ENCODE measurements around the gene SKA2.
"Not testable (repeated sequence)": the region's sequence is repeated elsewhere in the genome, so short reads cannot be mapped to it uniquely, and the experiment has no call there.

The SKA2 gene

DNA sequence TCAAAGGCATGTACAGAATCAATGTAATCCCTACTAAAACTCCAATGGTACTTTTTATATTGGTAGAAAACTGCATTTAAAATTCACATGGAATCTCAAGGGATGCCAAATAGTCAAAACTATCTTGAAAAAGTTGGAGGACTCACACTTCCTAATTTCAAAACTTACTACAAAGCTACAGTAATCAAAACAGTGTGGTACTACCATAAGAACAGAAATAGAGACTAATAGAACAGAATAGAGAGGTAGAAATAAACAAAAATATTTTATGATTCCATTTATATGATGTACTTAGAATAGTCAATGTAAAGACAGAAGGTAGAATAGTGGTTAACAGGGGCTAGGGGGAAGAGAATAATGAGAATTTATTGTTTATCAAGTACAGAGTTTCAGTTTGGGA lies 57.1 kb downstream of the SKA2 start:
- DNase-seq (ENCODE audit: low read depth, low spot score): no peak

DNA sequence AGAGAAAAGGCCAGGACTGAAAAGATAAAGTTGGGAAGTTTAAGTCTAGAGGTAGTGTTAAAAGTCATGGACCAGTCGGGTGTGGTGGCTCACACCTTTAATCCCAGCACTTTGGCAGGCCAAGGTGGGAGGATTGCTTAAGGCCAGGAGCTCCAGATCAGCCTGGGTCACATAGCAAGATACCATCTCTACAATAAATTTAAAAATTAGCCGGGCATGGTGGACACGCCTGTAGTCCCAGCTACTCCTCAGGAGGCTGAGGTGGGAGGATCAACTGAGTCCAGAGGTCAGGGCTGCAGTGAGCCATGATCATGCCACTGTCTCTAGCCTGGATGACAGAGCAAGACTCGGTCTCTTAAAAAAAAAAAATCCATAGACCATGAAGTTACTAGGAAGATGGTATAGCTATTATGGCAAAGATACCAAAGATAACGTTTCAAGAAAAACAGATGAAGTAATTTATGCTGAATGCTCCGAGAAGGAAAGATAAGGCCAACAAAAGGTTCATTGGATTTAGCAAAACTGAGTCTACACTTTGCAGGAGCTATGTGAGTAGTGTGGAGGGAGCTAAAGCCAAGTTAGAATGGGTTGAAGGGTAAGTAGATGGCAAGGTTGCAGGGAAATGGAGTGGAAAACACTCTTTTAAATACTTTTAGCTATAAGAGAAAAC lies 60.0 kb downstream of the SKA2 start:
- no peak for DNase-seq (ENCODE audit: low read depth, low spot score)

DNA sequence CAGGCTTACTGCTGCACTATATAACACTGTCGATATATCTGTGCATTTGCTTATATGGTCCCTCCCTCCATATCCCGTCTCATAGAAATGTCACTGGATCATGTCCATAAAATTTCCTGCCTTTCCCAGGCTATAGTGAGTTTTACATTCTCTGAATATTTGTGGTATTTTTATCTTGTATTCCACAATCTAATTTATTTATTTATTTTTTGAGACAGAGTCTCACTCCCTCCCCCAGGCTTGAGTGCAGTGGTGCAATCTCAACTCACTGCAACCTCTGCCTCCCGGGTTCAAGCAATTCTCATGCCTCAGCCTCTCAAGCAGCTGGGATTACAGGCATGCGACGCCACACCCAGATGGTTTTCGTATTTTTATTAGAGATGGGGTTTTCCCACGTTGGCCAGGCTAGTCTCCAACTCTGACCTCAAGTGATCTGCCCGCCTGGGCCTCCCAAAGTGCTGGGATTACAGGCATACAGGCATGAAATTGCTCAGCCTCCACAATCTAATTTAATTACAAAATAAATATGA lies 61.2 kb downstream of the SKA2 start:
- no peak for DNase-seq (ENCODE audit: low read depth, low spot score)

DNA sequence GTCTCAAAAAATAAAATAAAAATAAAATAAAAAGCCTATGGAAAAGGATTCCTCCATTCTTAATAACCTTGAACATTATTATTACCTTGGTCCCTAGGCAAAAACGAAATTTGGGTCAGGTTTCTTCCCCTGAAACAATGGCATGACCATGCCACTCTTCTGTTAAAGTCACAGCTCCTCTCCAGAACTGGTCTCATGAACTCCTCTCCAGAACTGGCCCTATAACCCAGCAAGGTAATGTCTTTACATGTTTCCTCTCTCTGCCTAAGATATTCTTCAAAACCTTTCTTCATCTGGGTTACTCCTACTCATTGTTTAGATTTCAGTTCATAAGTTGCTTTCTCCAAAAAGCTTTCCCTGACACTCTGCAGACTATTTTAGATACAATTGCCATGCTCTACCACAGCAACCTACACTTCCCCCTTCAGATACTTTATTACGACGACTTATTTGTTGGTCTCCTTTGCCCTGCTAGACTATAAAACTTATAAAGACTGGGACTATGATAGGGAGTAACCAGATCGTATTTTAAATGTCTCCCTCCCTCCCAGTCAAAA lies 61.8 kb downstream of the SKA2 start:
- DNase-seq (ENCODE audit: low read depth, low spot score): no peak

DNA sequence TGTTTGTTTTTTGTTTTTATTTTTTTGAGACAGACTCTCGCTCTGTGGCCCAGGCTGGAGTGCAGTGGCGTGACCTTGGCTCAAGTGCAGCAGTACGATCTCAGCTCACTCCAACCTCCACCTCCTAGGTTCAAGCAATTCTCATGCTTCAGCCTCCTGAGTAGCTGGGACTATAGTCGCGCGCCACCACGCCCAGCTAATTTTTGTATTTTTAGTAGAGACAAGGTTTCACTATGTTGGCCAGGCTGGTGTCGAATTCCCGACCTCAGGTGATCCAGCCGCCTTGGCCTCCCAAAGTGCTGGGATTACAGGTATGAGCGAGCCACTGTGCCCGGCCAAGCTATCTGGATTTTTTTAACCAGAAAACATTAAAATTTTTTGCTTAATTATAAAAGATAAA lies 64.4 kb downstream of the SKA2 start:
- DNase-seq (ENCODE audit: low read depth, low spot score): not testable (repeated sequence)

DNA sequence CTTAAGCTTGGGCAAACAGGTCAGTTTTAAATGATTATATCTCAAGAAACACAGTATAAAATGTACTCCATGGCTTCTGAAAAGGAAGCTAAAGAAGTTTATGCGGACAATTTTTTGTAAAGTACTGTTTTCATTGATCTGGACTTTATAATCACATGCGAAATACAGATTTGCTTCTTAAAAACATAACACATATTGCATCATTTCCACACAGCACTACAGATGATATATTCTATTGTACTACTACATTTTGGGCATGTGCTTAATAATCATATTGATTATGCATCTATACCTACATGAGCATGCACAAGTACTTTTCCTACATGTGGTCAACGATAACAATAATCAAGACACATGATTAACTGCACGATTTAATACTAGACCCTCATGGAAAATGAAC lies 70.8 kb downstream of the SKA2 start:
- DNase-seq (ENCODE audit: low read depth, low spot score): no peak

DNA sequence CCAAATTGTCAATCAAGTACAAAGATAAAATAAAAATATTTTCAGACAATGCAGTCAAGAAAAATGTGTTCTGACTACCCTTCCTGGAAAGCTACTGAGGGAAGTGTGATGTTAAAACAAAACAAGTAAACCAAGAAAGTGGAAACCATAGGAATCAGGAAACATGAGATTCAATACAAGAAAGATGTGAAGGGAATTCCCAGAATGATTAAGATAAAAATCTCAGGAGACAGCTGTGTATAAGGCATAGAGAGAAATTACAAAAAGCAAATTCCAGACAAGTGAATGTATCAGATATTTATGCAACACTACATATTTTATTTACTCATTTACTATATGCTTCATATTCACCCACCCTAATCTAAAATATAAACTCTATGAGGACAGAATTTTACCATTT lies 80.5 kb downstream of the SKA2 start:
- DNase-seq (ENCODE audit: low read depth, low spot score): no peak

DNA sequence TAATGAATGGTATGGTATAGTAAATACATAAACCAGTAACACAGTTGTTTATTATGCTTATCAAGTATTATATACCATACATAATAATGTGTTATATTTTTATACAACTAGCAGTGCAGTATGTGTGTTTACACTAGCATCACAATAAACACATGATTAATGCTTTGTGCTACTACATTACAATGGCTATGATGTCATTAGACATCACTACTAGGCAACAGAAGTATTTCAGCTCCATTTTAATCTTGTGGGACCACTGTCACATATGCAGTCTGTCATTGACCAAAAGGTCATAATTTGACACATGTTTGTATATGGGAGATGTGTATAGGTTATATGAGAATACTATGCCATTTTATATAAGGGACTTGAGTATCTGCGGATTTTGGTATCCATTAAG lies 81.0 kb downstream of the SKA2 start:
- DNase-seq (ENCODE audit: low read depth, low spot score): no peak

DNA sequence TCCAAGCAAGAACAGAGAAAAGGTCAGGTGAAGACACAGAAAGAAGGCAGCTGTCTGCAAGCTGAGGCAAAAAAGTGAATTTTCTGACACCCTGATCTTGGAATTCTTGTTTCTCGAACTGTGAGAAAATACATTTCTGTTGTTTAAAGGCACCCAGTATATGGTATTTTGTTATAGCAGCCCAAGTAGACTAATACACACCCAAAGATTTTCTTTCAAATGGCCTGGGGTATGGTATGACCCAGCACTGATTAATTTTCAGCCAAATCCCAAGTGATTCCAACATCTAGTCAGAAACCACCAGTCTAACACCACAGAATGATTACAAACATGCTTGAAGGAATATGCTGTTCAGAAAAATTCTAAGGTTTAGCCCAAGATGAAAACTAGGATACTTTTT lies 85.1 kb downstream of the SKA2 start:
- DNase-seq (ENCODE audit: low read depth, low spot score): no peak

DNA sequence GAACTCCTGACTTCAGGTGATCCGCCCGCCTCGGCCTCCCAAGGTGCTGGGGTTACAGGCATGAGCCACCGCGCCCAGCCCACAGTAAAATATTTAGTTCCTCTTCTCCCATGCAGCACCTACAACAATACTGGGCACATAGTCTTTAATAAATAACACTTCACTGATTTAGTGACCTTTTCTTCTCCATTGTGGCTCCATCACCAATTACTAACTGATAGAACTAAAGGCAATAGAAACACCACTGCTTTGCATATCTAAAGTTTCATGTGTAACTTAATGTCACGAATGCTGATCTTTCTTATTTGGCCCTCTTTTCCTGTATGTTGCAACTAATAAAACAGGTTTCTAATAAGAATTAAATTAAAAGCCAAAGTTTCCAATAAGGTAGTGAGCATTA lies 87.2 kb downstream of the SKA2 start:
- DNase-seq (ENCODE audit: low read depth, low spot score): no peak

DNA sequence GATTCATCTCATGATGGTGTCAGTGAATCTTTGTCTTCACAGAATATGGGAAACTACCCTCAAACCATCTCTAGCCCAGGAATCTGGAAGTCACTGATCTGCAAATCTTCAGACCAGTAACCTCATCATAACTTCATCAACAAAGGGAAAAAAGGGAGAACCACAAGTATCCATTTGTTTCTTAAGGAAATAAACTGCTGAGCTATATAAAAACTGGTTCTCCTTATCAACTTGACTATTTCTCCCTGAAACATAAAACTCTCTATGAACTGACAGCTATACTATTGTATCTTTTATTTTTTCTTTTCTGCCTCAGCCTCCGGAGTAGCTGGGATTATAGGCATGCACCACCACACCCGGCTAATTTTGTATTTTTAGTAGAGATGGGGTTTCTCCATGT lies 87.6 kb downstream of the SKA2 start:
- no peak for DNase-seq (ENCODE audit: low read depth, low spot score)

DNA sequence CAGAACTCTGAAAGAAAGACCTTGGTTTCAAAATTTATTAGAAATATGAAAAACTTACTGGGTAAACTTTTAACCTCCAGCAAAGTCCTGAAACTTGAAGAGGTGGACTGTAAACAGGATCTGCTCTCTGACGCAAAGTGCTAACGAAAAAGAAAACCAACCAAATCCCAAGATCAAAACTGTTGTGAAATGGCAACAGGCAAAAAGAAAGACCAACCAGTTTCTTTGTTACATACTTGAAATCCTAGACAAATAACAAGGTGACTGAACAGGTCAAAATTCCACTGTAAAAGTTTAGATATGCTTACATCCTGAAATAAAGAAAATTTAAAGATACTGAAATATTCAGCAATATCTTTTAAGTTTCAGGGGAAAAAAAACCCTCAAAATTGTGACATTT lies 92.5 kb downstream of the SKA2 start:
- DNase-seq (ENCODE audit: low read depth, low spot score): no peak

Measured in activated CD4-positive, CD25-positive, alpha-beta regulatory T cell treated with anti-CD3 and anti-CD28 coated beads, Interleukin-2, amount 50 U/mL, for 16 hours (primary cell).